Measurements from ENCODE around the gene PYURF. TPM values are rescaled to one million over a fixed set of nuclear protein-coding genes. Genes with fewer than 3 reads are reported as not detected.
A peak's percentile ranks its signal among the peaks of the same experiment; 100 is the strongest.

Gene PYURF
- total RNA-seq, 2 experiments from 2014 or later, result 50.8 to 52.1 TPM

DNA sequence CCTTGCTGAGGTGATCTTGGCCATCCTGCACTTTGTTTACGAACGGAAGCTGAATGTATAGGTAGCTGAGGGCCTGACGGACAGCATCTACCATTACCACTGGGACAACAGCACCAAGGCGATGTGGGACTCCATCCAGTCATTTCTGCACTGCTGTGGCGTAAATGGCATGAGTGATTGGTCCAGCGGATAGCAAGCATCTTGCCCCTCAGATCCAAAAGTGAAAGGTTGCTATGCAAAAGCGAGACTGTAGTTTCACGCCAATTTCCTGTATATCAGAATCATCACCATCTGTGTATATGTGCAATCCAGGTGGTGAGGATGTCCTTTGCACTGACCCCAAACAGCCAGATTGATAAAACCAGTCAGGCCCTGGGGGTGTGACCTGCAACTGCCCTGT, 4.2 kb upstream of the PYURF start:
- Mint-ChIP-seq H3K4me3 (no peak overlapping the region), H3K36me3 (ENCODE audit: low read depth) (no peaks in the 10 kb centered on the region), H3K27ac (no peak overlapping the region), H3K27me3 (no peaks in the 10 kb centered on the region), H3K9me3 (no peaks in the 10 kb centered on the region), H3K4me1 (peaks cover 30% of the 10 kb centered on the region)
- no peak for DNase-seq
- ChIA-PET CTCF (interaction anchor here (0.7 to 3.3 kb wide), 4 partner anchors 12 to 495 kb away, joined by 3 to 19 read pairs (median 12); no protein-coding TSS in a partner anchor), POLR2A (interaction anchor here (0.6 kb wide), 1 partner anchor 879 kb away, joined by 4 read pairs; no protein-coding TSS in a partner anchor)

DNA sequence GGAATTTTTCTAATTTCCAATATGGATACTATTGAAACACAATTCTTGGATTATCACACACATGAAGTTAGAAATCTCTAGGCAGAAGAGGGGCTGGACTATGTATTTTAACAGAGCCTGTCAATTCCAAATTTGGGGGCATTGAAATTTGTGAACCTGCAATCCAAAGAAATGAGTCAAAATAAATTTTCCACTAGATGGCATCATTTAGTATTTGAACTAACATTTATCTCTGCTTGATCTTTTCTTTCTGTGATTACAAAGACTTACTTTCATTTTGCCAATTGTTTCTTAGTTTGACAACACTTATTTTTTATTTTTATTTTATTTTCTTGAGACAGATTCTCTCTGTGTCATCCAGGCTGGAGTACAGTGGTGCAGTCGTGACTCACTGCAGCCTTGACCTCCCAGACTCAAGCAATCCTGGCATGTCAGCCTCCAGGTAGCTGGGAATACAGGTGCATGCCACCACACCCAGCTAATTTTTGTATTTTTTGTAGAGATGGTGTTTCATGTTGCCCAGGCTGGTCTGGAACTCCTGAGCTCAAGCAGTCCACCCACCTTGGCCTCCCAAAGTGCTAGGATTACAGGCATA, 2.7 kb upstream of the PYURF start:
- H3K36me3 Mint-ChIP-seq (ENCODE audit: low read depth), result peaks cover 7% of the 10 kb centered on the region
- ChIA-PET CTCF (interaction anchor here (0.7 to 3.3 kb wide), 14 partner anchors 11 to 496 kb away, joined by 3 to 19 read pairs (median 3); partner anchors contain the start of gene PPM1K), POLR2A (interaction anchor here (0.8 to 1.8 kb wide), 2 partner anchors 70 to 133 kb away, joined by 3 to 5 read pairs; partner anchors contain the start of gene HERC5)
- no peaks in the 10 kb centered on the region for H3K9me3 Mint-ChIP-seq
- peaks cover 41% of the 10 kb centered on the region for H3K4me1 Mint-ChIP-seq
- DNase-seq, result no peak
- no peaks in the 10 kb centered on the region for H3K27me3 Mint-ChIP-seq
- no peak overlapping the region for H3K4me3 Mint-ChIP-seq
- H3K27ac Mint-ChIP-seq, result no peak overlapping the region

DNA sequence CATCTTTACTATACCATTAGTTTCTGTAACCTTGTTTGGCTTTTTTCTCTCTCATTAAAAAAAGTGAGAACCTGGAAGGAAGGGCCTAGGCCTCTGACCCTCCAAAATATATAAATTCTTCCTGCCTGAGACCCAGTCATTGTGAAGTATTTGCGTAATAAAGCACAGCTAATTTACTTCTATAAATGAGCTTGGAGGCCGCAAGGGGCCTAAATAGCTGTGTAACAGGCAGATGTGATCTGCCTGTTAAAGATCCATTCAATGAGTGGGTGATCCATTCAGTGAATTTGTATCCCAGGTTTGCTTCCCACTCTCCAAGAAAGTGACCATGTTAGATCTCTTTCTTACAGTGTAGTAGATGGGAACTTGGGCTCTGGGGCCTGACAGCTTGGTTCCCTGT, 595 bp upstream of the PYURF start:
- ChIA-PET CTCF (interaction anchor here (0.8 to 2.6 kb wide), 7 partner anchors 8 to 499 kb away, joined by 3 to 10 read pairs (median 3); no protein-coding TSS in a partner anchor), POLR2A (interaction anchor here (0.7 to 3.0 kb wide), 4 partner anchors 17 to 520 kb away, joined by 3 to 16 read pairs (median 4); partner anchors contain the start of genes HERC5 and PPM1K)
- no peak for DNase-seq
- Mint-ChIP-seq H3K27ac (no peak overlapping the region), H3K27me3 (no peaks in the 10 kb centered on the region), H3K36me3 (ENCODE audit: low read depth) (peaks cover 17% of the 10 kb centered on the region), H3K4me3 (peak overlapping the region; percentile 83), H3K4me1 (peaks cover 45% of the 10 kb centered on the region), H3K9me3 (no peaks in the 10 kb centered on the region)

DNA sequence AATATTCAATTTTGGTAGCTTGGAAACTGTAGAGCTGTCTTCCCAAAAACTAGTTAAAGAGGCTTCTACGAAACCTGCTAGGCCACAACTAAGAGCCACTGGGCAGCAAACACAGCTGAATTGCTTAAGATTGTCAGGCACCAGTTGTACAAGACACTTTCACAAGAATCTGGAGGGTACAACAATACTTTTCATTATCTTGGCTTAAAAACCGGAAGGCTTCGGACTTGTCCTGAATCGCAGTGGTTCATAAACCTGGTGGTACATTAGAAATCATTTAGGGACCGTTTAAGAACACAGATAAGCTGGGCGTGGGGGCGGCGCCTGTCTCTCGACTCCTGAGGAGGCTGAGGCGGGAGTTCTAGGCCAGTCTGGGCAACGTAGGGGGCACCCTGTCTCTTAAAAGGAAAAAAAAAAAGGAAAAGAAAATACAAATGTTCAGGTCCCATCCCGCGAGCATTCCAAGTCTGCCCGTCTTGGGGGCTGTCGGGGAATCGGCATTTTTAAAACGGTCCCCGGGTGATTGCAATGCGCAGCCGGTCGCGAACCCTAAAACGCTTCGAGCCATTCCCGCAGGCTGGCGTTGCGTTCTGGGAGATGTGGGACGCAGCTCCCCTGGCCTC, 763 bp downstream of the PYURF start:
- Mint-ChIP-seq H3K27ac (peak overlapping the region; percentile 53), H3K36me3 (ENCODE audit: low read depth) (peaks cover 17% of the 10 kb centered on the region), H3K4me3 (peak overlapping the region; percentile 83), H3K27me3 (no peaks in the 10 kb centered on the region), H3K4me1 (peaks cover 43% of the 10 kb centered on the region), H3K9me3 (no peaks in the 10 kb centered on the region)
- CTCF ChIA-PET, result interaction anchor here (0.7 to 2.0 kb wide), 7 partner anchors 10 to 501 kb away, joined by 3 to 6 read pairs (median 4); no protein-coding TSS in a partner anchor
- POLR2A ChIA-PET, result interaction anchor here (1.0 to 3.0 kb wide), 6 partner anchors 9 to 239 kb away, joined by 3 to 16 read pairs (median 5); partner anchors contain the start of genes HERC6 and PPM1K
- DNase-seq, result no peak

DNA sequence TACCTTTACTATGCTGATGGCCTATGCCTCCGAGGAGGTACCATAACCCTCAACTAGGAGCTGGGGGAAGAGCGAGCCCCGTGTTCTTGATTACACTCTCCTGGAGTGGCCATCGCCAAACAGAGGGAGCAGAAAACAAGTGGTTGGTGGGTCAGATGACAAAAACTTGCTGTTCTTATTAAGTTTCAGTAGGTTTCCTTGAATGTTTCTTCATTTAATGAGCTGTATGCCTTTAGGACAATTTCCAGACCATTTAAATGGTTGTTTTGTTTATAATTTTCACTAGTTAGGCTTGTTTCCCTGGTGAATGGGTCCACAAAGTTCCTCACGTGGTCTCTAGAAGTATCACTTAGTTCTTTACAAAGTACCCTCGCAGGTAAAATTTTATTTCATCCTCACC, 4.7 kb downstream of the PYURF start:
- no peak for DNase-seq
- Mint-ChIP-seq H3K9me3 (no peaks in the 10 kb centered on the region), H3K27me3 (no peaks in the 10 kb centered on the region), H3K36me3 (ENCODE audit: low read depth) (peaks cover 17% of the 10 kb centered on the region), H3K27ac (no peak overlapping the region), H3K4me3 (no peak overlapping the region), H3K4me1 (peaks cover 17% of the 10 kb centered on the region)
- POLR2A ChIA-PET, result interaction anchor here (0.8 kb wide), 1 partner anchor 8 kb away, joined by 3 read pairs; no protein-coding TSS in a partner anchor
- CTCF ChIA-PET, result interaction anchor here (1.2 to 7.1 kb wide), 2 partner anchors 301 to 307 kb away, joined by 3 to 134 read pairs; no protein-coding TSS in a partner anchor

DNA sequence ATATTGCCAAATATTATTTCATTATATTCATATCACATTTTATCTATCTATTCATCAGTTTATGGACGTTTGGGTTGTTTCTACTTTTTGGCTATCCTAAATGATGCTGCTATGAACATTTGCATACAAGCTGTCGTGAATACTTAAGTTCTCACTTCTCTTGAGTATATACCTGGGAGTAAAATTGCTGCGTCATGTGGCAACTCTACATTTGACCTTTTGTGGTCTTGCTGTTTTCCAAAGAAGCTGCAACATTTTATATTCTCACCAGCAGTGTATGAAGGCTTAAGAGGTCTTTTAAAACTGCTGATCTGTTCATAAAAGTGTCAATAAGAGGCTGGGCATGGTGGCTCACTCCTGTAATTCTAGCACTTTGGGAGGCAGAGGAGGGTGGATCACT, 5.8 kb downstream of the PYURF start:
- Mint-ChIP-seq H3K4me3 (no peak overlapping the region), H3K9me3 (no peaks in the 10 kb centered on the region), H3K27ac (no peak overlapping the region), H3K27me3 (no peaks in the 10 kb centered on the region), H3K4me1 (peaks cover 16% of the 10 kb centered on the region), H3K36me3 (ENCODE audit: low read depth) (peaks cover 17% of the 10 kb centered on the region)
- CTCF ChIA-PET, result interaction anchor here (1.5 to 7.1 kb wide), 3 partner anchors 10 to 485 kb away, joined by 7 to 134 read pairs (median 9); no protein-coding TSS in a partner anchor
- POLR2A ChIA-PET, result no interaction called here
- DNase-seq, result no peak

DNA sequence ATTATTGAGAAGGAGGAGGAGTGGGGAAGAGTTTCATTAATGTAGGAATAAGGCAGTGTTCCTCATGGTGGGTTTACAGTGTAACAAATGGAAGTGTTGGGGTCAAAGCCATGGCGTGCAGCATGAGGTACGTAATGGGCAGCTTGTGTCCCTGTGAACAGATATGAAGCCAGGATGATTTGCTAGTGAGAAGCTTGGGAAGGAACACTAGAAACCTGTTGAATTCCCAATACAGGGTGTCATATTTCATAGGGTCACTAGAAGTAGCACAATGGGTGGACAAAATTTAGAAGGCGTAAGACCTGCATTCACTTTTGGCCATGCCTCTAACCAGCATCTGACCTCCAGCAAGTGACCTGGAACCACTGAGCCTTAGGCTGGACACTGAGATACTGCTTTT, 6.8 kb downstream of the PYURF start:
- POLR2A ChIA-PET, result no interaction called here

DNA sequence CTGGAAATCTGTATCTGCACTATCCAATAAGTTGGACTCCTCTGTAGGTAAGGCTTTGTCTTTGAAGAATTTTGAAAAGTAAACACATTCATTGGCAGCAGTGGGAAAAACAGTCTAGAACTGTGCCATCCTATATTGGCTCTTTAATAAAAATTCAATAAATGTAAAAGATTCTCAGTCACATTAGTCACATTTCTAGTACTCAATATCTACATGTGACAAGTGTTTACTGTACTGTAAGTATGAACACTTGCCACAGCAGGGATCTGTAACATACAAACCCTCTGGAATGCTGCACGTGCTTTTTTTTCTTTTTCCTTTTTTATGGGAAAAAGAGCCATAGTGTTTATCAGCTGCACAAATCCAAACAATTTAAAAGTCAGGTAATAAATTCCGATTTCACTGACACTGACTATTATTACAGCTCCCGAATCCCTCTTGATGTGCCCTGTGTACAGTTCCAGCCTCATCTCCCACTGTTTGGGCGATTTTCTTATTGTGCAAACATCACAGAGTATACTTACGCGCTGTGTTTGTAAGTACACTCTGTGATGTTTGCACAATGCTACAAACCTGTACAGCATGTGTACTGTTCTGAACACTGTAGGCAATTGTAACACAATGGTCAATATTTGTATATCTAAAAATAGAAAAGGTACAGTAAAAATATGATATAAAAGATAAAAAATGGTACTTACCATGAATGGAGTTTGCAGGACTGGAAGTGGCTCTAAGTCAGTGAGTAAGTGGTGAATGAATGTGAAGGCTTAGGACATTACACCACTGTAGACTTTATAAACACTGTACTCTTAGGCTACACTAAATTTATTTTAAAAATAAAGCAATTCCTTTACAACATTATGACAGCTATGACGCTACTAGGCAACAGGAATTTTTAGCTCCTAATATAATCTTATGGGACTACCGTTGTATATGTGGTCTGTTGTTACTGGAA, 8.7 kb downstream of the PYURF start:
- Mint-ChIP-seq H3K9me3 (no peaks in the 10 kb centered on the region), H3K4me3 (no peak overlapping the region), H3K27me3 (peaks cover 2% of the 10 kb centered on the region), H3K27ac (no peak overlapping the region), H3K36me3 (ENCODE audit: low read depth) (no peaks in the 10 kb centered on the region), H3K4me1 (no peaks in the 10 kb centered on the region)
- ChIA-PET CTCF (interaction anchor here (0.6 to 7.1 kb wide), 36 partner anchors 9 to 1532 kb away, joined by 3 to 134 read pairs (median 4); partner anchors contain the start of genes HERC5, HERC6 and PPM1K), POLR2A (interaction anchor here (0.5 to 1.4 kb wide), 5 partner anchors 8 to 507 kb away, joined by 3 to 4 read pairs (median 3); partner anchors contain the start of genes HERC6, PPM1K and PYURF)
- DNase-seq, result no peak

More for the DNA sequence above, 6.8 kb downstream of the PYURF start:
- H3K27ac Mint-ChIP-seq, result no peak overlapping the region
- H3K4me1 Mint-ChIP-seq, result peaks cover 5% of the 10 kb centered on the region
- CTCF ChIA-PET, result interaction anchor here (0.7 to 7.1 kb wide), 9 partner anchors 9 to 543 kb away, joined by 3 to 134 read pairs (median 7); partner anchors contain the start of gene PPM1K
- H3K4me3 Mint-ChIP-seq, result no peak overlapping the region
- no peaks in the 10 kb centered on the region for H3K9me3 Mint-ChIP-seq
- no peak for DNase-seq
- H3K27me3 Mint-ChIP-seq, result peaks cover 1% of the 10 kb centered on the region
- peaks cover 11% of the 10 kb centered on the region for H3K36me3 Mint-ChIP-seq (ENCODE audit: low read depth)

DNA sequence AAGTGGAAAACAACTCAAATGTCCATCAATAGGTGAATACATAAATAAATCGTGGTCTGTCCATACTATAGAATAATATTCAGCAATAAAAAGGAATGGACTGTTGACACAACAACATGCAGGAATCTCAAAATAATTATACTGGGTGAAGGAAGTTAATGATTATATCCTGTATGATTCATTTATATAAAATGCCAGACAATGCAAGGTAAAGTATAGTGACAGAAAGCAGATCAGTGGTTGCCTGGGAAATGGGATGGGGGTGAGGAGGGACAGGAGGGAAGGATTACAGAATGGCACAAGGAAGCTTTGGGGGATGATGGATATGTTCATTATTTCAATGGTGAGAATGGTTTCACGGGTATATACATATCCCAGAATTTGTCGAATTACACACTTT, 12.3 kb downstream of the PYURF start:
- Mint-ChIP-seq H3K9me3 (no peaks in the 10 kb centered on the region), H3K4me1 (no peaks in the 10 kb centered on the region), H3K27ac (no peak overlapping the region), H3K27me3 (peaks cover 2% of the 10 kb centered on the region), H3K4me3 (no peak overlapping the region), H3K36me3 (ENCODE audit: low read depth) (peaks cover 11% of the 10 kb centered on the region)
- ChIA-PET CTCF (interaction anchor here (0.7 to 1.6 kb wide), 3 partner anchors 13 to 293 kb away, joined by 3 to 5 read pairs (median 3); no protein-coding TSS in a partner anchor), POLR2A (no interaction called here)
- no peak for DNase-seq

DNA sequence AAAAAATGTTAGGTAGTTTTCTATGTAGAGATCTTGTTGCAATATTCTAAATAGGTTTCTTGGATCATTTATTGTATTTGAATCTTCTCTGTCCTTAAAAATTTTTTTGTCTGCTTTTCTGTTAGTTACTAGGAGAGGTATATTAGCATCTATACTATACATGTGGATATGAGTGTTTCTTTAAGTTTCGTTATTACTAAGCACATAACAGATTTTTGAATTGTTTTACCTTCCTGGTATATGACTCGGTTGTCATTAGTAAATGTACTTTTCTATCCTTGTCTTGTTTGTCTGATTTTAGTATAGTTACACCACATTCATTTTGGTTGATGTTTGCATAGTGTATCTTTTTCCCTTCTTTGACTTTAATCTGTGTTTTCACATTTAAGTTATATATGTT, 20.2 kb downstream of the PYURF start:
- Mint-ChIP-seq H3K4me1 (peaks cover 16% of the 10 kb centered on the region), H3K27me3 (no peaks in the 10 kb centered on the region), H3K9me3 (no peaks in the 10 kb centered on the region), H3K27ac (peak overlapping the region; percentile 17), H3K4me3 (no peak overlapping the region), H3K36me3 (ENCODE audit: low read depth) (peaks cover 69% of the 10 kb centered on the region)
- DNase-seq, result no peak
- POLR2A ChIA-PET, result no interaction called here
- CTCF ChIA-PET, result interaction anchor here (1.0 kb wide), 1 partner anchor 11 kb away, joined by 3 read pairs; no protein-coding TSS in a partner anchor

DNA sequence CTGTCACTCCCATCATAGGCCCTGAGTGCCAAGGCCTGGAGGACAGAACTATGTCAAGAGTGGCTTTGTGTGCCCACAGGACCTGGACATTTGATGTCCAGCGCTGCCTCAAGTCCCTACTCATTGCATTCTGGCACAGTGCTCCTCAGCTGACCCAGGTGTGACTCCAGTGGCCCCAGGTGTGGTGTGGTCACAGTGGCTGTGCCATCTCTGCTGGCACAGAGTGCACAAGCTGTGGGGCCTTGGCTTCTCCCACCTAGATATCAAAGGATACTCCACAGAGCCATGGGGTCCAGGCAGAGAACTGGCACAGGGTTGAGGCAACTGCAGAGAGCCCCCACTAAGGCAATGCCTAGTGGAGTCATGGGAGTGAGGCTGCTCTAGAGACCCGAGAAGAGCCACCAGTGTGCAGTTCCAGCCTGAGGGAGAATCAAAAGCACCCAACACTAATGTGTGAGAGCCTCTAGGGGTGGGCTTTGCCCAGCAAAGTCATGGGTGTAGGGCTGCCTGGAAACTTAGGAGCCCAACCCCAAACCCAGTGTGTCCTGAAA, 25.6 kb downstream of the PYURF start:
- peaks cover 8% of the 10 kb centered on the region for H3K4me1 Mint-ChIP-seq
- H3K36me3 Mint-ChIP-seq (ENCODE audit: low read depth), result peaks cover 73% of the 10 kb centered on the region
- H3K27me3 Mint-ChIP-seq, result no peaks in the 10 kb centered on the region
- ChIA-PET CTCF (no interaction called here), POLR2A (no interaction called here)
- no peak overlapping the region for H3K27ac Mint-ChIP-seq
- no peak overlapping the region for H3K4me3 Mint-ChIP-seq
- H3K9me3 Mint-ChIP-seq, result no peaks in the 10 kb centered on the region
- DNase-seq, result no peak

Measured in activated CD4-positive, alpha-beta memory T cell treated with anti-CD3 and anti-CD28 coated beads, Interleukin-2, amount 10 ng/mL, durations not matched to agents 7 days and 5 days (primary cell).